HG03175 (cell line): Measurements from ENCODE around the gene MMP10.
A peak's percentile ranks its signal among the peaks of the same experiment; 100 is the strongest.

ENCODE experiments used
- ATAC-seq: cut with Tn5 transposase; IDR thresholded peaks from one replicate; pipeline ENCODE4 v1.9.1; 2021; ENCODE audit warnings: mild to moderate bottlenecking, moderate library complexity; ENCODE audit not compliant: unreplicated experiment

The MMP10 gene

DNA sequence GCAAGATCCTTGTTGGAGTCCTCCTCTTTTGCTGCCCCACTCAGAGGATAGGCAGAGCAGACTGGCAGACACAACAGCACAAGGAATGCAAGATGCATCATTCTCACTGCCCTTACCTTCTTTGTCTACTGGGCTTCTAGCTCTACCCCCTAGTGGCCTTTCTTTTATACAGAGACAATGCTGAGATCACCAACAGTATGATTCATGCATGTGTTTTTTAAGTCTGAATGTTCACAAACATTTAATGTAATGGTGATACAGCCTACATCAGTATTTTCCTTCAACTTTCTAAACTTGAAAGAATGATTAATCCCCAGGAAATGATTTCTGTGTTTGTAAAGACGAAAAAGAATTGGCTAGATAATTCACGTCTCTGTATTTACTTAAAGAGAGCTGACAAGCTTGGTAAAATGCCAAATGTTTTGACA is at the start of gene MMP10:
MMP10 (minus strand) TSS at position 138 of the 428 bp plus-strand sequence; CDS start at position 101, 37 bp downstream.
- ATAC-seq, result no peak

DNA sequence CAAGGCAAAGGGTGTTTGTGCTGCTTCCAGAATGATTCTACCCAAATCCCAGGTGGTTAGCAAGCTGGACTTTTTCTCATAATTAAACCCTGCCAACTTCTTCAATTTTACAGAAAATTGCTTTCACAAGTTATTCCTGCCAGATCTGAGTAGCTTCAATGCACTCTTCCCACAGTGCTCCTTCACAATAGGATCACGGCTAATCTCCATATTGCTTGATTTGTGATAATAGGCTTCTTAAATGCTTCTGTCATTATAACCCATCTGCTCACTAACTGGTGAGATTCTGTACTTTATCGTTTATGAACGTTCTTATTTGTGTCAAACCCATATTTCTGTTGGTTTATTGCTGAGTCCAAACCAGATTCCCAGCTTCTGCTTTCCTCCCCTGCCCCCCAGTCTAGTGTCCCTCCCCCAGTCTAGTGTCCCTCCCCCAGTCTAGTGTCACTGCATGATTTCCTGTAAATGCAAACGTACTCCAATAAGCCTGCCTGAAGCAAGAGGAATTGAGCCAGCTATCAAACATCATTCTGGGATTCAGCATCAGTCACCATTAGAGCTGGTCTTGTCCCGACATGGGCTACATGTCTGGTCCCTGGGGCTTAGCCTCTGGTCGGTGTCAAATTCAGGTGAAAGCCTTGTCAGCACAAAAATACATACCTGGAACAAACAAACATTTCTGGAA is 49.0 kb upstream of the MMP10 start:
- ATAC-seq, result no peak

DNA sequence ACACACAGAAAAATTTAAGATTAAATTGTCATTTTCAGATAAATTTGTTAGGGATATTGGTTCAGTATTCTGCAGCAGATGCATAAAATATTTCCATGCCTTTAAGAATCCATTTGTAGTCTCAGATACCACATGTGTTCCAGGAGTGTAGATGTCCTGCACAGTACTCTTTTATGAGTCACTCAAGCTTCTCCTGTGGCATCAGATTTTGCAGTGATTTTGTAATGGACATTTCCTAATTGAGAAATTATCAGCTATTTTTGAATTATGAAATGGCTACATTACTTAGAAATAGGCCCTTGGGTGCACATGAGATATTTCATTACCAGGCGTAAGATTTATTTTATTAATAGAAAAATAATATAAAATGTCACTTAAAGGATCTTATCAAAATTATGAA is 44.1 kb upstream of the MMP10 start:
- ATAC-seq, result no peak

GRCh38 chr11:102819491-102819890 is 39.1 kb upstream of the MMP10 start:
- ATAC-seq, result no peak

DNA sequence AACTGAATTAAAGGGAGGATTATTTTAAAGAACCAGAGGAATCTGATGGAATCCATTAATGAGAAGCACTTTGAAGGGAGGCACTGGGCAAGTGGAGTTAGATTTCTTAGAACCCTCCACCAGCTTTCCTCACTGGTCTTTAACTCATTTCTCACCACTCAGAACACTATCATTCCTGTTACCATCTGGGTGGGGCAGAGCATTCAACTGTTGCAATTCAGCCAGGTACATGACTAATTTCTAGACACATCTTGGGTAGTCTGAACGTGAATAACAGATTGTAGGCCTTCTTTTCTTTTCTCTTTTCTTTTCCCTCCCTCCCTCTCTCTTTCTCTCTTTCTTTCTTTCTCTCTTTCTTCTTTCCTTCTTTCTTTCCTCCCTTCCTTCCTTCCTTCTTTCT is 33.1 kb upstream of the MMP10 start:
- no peak for ATAC-seq

DNA sequence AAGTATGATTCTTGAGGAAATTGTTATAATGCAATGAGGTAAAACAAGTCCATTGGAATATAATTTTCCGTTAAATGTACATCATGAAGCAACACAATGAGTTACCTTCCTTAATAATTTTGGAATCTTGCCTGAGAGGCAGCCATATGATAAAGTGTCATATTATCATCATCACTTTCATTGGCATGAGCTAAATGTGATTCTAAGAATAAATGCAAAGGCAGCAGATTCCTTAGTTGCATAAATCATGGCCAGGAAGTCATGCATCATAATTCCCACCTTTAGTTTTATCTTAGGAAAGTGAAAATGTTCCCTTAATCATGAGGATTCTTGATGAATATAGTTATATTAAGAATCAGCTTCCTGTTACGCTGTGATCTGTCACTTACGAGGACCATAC is 31.8 kb upstream of the MMP10 start:
- ATAC-seq, result no peak

DNA sequence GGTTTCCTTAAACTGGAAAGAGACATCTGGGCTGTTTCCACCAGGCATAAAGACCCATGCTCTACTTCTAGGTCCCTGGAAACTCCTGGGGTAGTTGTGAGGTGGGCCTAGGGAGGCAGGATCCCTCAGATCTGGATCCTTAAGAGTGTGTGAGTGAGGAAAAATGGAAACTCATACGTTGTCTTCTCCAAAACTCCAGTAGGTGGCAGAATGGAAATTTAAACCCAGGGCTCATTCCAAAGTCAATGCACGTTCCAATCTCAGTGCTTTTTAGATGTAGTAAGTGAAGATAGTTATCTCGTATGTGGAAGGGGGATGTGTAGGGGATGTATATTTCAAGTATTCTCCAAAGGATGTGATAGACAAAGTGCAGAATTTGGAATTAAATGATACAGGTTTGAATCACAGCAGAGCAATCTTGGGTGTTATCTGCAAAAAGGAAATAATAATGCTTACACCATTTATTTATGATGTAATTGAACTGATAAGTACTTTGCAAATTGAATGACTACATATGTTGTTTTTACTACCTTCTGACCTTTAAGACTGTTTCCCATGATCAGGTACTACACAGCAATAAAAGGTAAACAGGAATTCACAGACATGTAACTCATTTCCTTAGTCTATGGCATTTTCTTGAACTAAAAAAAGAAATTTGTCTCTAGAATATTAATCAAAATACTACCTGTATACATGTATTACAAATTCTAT is 30.7 kb upstream of the MMP10 start:
- no peak for ATAC-seq

- no peak for ATAC-seq
Measured at GRCh38 chr11:102809971-102810370, 29.5 kb upstream of the MMP10 start.

- peak; percentile 92 for ATAC-seq
Measured at GRCh38 chr11:102807921-102808320, 27.5 kb upstream of the MMP10 start.

DNA sequence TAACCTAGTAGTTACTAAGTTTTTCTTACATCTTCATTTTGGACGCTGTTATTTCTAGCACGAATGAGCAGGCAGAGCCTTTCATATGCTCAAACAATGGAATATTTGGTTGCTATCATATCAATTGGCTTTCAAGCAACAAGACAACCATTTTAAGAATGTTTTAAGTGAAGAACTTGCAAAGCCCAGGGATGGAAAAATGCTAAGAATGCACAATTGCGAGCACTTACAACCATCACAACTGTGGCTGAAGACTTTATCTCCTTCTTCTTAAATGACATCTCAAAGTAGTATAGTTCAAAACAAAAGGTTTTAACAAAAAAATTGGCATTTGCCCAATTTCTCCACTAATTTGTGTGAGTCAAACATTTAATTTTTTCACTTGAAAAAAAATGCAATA is 25.9 kb upstream of the MMP10 start:
- no peak for ATAC-seq

DNA sequence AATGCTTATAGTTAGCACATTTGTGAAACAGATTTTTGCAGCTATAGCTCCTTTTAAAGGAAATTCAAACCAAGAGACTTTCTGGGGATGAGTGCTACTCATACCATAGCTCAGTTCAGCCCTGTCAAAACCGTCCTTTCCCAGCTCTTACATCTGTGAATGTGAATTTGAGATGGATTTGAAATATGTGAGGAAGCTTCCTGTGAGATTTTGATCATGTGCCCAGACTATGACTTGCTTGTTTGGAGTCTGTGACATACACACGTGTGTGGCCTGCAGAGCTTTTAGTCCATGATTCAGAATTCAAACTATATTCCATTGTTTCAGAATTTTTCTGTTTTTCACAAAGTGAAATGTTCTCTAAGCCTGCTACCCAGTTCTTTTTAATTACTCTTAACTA is 21.9 kb upstream of the MMP10 start:
- no peak for ATAC-seq

DNA sequence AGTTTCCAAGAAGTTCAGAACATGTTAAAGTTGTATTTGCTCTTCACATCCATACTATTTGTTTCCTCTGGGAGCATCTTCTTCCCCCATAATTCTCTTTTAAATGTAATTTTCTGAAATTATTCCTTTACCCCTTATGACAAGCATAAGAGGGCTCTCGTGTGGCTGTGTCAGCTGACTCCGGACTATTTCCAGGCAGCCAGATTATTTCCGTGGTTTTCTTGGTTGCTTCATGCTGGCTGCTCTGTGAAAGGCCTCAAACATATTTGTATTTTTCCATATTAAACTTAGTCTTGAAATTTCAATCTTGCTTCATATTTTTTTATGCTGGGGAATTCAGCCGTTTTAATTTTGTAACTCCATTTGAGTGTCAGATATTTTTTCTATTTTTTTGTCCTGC is 20.3 kb upstream of the MMP10 start:
- ATAC-seq, result no peak

DNA sequence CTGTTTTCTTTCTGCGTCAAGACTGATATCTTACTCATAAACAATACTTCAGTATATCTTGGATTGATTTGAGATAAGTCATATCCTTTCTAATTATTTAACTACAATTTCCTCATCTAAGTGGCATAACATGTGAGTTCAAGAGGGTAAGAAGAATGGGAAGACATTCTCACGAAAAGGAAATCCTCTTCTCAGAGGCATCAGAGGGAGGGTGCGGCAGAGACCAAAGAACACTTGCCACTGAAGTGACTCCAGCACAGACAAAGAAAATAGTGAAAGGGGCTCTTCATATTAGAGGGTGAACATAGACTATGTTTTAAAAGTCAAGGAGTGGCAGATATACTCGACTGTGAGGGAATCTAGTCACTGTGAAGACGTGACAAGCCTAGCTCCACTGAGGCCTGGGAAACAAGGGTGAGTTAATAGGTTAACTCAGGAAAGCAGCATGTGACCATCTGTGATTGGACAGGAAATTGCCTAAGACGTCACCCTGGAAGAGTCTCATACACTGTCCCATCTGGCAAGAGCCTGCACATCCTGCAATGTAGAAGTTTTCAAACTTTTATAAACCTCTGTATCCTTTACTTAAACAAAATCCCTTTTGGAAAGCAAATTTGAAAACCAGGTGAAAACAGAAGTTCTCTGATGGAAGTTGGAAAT is 19.4 kb upstream of the MMP10 start:
- ATAC-seq, result no peak

DNA sequence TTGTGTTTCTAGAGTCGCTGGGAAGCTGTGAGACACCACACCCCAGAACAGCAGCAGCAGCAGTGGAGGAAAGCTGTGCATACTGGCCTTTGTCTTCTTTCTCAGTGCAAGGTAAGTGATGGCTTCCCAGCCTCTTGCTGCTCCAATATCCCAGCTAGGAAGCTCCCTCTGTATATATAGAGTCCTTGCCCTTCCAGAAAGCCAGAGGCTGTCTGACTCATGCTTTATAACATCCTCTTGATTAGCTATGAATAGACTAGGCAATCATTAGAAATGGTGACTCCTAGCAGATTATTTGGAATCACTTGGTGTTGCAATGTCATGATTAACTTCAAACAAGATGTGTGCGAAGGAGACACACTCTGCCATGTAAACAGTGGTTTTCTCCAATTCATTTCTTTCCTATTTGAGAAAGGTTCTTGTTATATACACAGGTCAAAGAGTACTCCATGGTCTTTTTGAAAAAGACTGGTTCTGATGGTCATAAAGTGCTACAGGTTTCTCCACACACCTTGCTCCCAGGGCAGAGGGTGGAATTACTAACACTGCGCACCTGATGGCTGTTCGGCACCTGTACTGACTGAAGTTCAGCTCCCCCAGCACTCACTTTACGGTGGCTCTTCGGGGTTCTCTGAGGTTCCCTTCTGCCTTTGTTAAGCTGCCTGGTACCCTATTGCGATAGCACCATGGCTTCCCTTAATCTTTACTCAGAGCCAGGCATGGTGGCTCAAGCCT is 17.8 kb upstream of the MMP10 start, which contains the start of gene MMP1:
MMP1 (minus strand) TSS at position 149 of the 735 bp plus-strand sequence; CDS start at position 81, 68 bp downstream.
- ATAC-seq, result no peak

DNA sequence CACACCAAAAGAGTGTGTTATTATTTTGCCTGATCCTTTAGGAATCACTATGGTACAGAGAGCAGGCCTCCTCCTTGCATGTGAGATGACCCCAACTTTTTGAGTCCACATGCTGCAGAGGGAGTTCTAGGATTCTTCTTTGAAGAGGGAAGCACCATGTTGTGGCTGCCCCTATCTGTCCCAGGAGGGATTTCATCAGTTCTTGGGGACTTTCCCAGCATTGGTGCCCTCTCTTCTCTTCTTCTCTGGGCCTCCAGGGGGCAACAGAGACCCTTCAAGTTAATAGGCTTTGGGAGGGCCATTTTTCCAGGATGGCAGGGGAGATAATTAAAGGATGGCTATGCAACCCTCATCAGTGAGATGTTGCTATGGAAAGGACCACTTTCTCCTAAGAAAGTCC is 14.0 kb upstream of the MMP10 start:
- peak; percentile 87 for ATAC-seq

DNA sequence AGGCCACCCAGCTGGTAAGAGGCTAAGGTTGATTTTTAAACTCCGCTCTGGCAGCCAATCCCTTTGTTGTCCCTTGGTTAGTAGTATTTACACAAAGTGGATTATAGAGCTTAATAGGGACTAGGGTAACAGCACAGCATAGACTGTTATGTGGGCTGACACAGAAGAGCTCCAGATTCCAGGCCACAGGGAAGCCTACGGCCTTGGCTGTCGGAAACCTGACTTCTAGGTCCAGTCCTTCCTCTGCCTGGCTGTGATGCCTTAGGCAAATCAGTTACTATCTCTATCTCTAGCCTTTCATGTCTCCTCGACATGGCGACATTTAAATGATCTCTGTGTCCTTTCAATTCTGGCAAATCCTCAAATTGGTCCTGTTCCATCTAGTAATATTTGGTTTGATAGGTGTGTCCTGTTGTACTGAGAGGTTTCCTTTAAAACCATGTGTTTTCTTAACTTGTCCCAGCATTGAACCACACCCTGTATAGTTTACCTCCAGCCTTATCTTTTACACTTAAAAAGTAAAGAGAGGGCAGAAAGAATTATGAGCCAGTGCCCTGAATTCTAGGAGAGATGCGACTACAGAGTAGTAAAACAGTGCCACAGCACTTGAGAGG is 13.4 kb upstream of the MMP10 start:
- no peak for ATAC-seq

DNA sequence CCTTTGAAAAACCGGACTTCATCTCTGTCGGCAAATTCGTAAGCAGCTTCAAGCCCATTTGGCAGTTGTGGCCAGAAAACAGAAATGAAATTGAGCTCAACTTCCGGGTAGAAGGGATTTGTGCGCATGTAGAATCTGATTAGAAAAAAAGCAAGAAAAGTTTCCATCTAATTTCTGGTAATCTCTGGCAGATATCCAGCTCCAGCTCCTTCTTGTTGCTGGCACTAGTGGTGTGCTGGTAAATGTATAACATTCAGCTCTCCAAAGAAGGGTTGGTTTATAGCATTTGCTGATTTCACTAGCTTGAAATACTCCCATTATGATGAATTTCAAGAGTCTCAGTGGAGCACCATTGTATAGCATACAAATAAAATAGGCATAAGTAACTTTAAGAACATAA is 12.2 kb upstream of the MMP10 start:
- ATAC-seq, result no peak

DNA sequence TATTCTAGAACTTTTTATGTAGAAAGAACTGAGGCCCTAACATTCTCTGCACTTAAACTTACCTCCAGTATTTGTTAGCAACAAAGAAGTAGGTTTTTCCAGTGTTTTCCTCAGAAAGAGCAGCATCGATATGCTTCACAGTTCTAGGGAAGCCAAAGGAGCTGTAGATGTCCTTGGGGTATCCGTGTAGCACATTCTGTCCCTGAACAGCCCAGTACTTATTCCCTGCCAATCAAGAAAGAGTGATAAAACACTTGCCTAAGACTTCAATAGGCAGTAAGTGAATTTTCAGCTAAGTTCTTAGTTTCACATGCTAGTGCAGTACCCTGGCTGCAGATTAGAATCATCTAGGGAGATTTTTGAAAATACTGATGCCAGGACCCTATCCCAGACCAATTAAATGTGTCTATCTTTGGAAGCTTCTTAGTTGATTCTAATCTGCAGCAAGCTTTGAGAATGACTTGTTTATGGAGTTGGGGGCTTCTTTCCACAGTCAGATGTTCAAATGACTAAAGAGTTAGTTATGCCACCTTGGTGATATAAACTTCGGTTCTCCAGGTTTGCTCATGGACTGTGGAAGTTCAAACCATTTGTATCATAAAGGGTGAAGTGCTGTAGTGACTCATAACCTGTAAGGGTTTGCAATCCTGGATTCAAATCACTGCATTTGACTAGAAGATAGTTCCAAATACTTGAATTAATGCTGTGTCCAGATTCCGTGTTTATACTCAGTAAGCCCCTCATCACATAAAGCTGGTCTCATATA is 11.0 kb upstream of the MMP10 start:
- ATAC-seq, result no peak

GRCh38 chr11:102788334-102788995 is 8.0 kb upstream of the MMP10 start:
- no peak for ATAC-seq

GRCh38 chr11:102784380-102784779 is 4.0 kb upstream of the MMP10 start:
- ATAC-seq, result no peak
